Uterus (tissue), 4 donors: ENCODE data around the gene CCZ1B. TPM values are rescaled to one million over a fixed set of nuclear protein-coding genes. Genes with fewer than 3 reads are reported as not detected.
"Not testable (repeated sequence)": the region's sequence is repeated elsewhere in the genome, so short reads cannot be mapped to it uniquely, and the experiment has no call there.

Experiments used
- DNase-seq, 2 donors: peaks; one replicate each; pipeline ENCODE4 v3.0.0-alpha.2; 2019 to 2020
- H3K27ac ChIP-seq, 2 donors: fragments of 200-600 bp; sonication (generic); 1 replicate in 1 of 2; 2 replicates in 1 of 2; pipeline ENCODE4 v1.5.1; 2016 to 2018
- H3K27me3 ChIP-seq, 2 donors: fragments of 200-600 bp; sonication (generic); one replicate each; pipeline ENCODE4 v1.5.1; 2018 to 2019; ENCODE audit warnings: control low read depth in 1 of 2
- H3K36me3 ChIP-seq, 2 donors: fragments of 200-600 bp; sonication (generic); one replicate each; pipeline ENCODE4 v1.5.1; 2019; ENCODE audit warnings: control low read depth in 1 of 2
- H3K4me1 ChIP-seq, 2 donors: fragments of 200-600 bp; sonication (generic); one replicate each; pipeline ENCODE4 v1.5.1; 2018 to 2019; ENCODE audit warnings: control low read depth in 1 of 2
- H3K4me3 ChIP-seq, 2 donors: fragments of 200-600 bp; sonication (generic); 1 replicate in 1 of 2; 2 replicates in 1 of 2; pipeline ENCODE4 v1.5.1; 2018 to 2019; ENCODE audit warnings: mild to moderate bottlenecking in 1 of 2
- H3K9me3 ChIP-seq, 2 donors: fragments of 200-600 bp; sonication (generic); one replicate each; pipeline ENCODE4 v1.5.1; 2019; ENCODE audit warnings: control low read depth in 1 of 2
- POLR2A ChIP-seq, 2 donors: fragments of 450-650 bp; IDR thresholded peaks; one replicate each; pipeline ENCODE4 v1.6.1; 2016; ENCODE audit warnings: antibody characterized with exemption in 2 of 2, mild to moderate bottlenecking in 1 of 2, moderate library complexity in 1 of 2
- intact Hi-C: fragments of 100-400 bp; cut with DNase I; formaldehyde crosslinking; loops from one replicate; pipeline ENCODE4 v1.15.1; 2023; ENCODE audit warnings: low total_unique reads
- total RNA-seq, 4 donors: library from RNA; depleted of rRNA in 3 of 4; stranded (reverse); fragments of >200 nt in 3 of 4; gene quantifications; one replicate each; pipeline versions ENCODE4 v1.1.0 to v1.2.4, GENCODE V29; 2014 to 2023
- TF ChIP-seq, protein P1 (sequence below), 4 experiments: fragments of 200-600 bp in 2 of 4; fragments of 450-650 bp in 2 of 4; sonication (generic) in 2 of 4; IDR thresholded peaks; one replicate each; pipeline ENCODE4 v1.5.1; 2016 to 2019; ENCODE audit warnings: antibody characterized with exemption in 4 of 4, mild to moderate bottlenecking in 2 of 4, moderate library complexity in 1 of 4
- donor health status: DM: yes; HTN: yes; CAD: no.

CCZ1B gene
- total RNA-seq, 4 donors from 2014 or later: 63.5 to 118 (median 89.7) TPM

DNA sequence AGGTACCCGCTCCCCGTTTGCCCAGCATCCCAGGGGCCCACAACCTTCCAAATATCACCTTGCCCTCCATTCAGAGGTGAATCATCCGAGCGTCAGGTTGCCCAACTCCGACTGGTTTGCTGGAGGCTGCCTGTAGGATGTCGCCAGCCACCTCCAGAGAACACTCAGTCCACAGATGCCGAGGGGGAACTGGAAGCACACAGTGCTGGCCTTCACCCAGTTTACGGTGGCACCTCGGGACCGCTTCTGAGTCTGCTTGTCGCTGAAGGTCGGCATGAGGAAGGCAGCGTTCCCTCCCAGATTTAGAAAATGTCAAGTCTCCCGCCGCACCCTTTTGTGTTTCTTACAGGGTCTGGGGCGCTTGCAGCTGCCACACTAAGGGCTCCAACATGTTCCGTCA, 27.6 kb upstream of the CCZ1B start:
- H3K27me3 ChIP-seq, H3K27ac ChIP-seq, H3K4me3 ChIP-seq, H3K9me3 ChIP-seq, H3K4me1 ChIP-seq, intact Hi-C loops, H3K36me3 ChIP-seq, DNase-seq: not testable (repeated sequence)

GRCh38 chr7:6849127-6849526, 23.1 kb upstream of the CCZ1B start:
- H3K27me3 ChIP-seq, H3K36me3 ChIP-seq, H3K9me3 ChIP-seq, H3K4me3 ChIP-seq, intact Hi-C loops, H3K27ac ChIP-seq, DNase-seq, H3K4me1 ChIP-seq: not testable (repeated sequence)

GRCh38 chr7:6847751-6848150, 21.7 kb upstream of the CCZ1B start:
- H3K36me3 ChIP-seq, DNase-seq, H3K27ac ChIP-seq, H3K4me3 ChIP-seq, H3K27me3 ChIP-seq, H3K4me1 ChIP-seq, intact Hi-C loops, H3K9me3 ChIP-seq: not testable (repeated sequence)

DNA sequence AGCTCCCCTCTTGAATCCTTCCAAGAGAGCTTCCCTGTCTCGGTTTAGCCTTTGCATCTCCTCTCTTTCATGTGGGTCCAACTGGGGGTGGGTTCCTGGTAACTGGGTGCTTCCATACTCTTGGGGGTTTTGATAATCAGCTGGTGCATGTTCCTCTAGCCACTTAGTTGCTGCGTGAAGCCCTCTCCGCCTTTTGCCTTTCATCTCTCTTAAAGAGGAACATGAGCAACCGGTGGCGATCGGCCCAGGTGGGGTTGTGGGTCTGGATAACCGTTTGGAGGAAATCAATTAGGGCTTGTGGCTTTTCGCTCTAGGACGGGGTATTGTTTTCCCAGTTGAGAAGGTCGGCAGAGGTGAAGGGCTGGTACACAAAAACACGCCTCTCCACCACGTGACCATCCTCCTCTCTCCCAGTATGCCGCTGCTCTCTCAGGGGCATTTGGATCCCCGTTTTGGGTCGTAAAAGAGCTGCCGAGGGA, 19.9 kb upstream of the CCZ1B start:
- H3K9me3 ChIP-seq, H3K27me3 ChIP-seq, H3K4me1 ChIP-seq, H3K27ac ChIP-seq, H3K4me3 ChIP-seq, DNase-seq, H3K36me3 ChIP-seq, intact Hi-C loops: not testable (repeated sequence)

DNA sequence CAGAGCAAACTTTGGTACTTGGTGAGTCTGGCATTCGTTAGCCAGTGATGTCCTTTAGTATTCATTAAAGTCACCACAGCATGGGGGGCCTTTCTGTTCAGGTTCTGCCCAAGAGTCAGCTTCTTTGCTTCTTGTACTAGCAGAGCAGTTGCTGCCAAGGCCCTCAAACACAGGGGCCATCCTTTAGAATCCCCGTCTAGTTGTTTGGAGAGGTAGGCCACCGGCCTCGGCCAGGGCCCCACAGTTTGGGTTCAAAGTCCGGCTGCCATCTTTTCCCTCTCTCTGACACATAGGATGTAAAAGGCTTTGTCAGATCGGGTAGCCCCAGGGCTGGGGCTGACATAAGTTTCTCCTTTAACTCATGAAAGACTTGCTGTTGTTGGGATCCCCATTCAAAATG, 17.6 kb upstream of the CCZ1B start:
- H3K36me3 ChIP-seq, DNase-seq, H3K27me3 ChIP-seq, H3K4me1 ChIP-seq, H3K27ac ChIP-seq, H3K4me3 ChIP-seq, intact Hi-C loops, H3K9me3 ChIP-seq: not testable (repeated sequence)

- H3K36me3 ChIP-seq, H3K4me1 ChIP-seq, intact Hi-C loops, H3K9me3 ChIP-seq, DNase-seq, H3K4me3 ChIP-seq, H3K27ac ChIP-seq, H3K27me3 ChIP-seq: not testable (repeated sequence)
Observed at GRCh38 chr7:6843092-6843491, 17.0 kb upstream of the CCZ1B start.

GRCh38 chr7:6842278-6842921, 16.3 kb upstream of the CCZ1B start:
- H3K9me3 ChIP-seq, intact Hi-C loops, H3K4me1 ChIP-seq, H3K4me3 ChIP-seq, H3K27ac ChIP-seq, H3K27me3 ChIP-seq, H3K36me3 ChIP-seq, DNase-seq: not testable (repeated sequence)

DNA sequence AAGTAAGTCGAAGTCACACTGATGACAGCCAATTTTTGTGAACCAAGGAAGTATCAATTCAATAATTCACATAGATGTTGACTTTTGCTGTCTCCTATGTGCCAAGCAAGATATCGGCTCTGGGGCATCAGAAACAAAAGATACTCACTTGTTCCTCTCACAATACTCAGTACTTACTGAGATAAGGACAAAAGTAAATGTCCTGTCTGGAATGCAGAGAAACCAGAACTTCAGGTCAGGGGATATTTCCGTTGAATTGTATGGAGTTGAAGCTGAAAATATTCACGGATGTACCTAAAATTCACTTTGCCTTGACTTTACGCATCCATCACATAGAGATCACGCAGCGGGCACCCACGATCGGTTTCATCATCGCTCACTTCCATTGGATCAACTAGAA, 11.0 kb upstream of the CCZ1B start:
- DNase-seq, H3K9me3 ChIP-seq, H3K36me3 ChIP-seq, H3K4me3 ChIP-seq, H3K4me1 ChIP-seq, H3K27ac ChIP-seq, H3K27me3 ChIP-seq, intact Hi-C loops: not testable (repeated sequence)

- H3K4me1 ChIP-seq, intact Hi-C loops, H3K9me3 ChIP-seq, DNase-seq, H3K4me3 ChIP-seq, H3K36me3 ChIP-seq, H3K27ac ChIP-seq, H3K27me3 ChIP-seq: not testable (repeated sequence)
Observed at GRCh38 chr7:6835521-6835920, 9.4 kb upstream of the CCZ1B start.

- DNase-seq: no peak
- TF ChIP-seq POLR2A (IDR thresholded peaks at IDR 0.05): no peak
- TF ChIP-seq, protein P1, sequence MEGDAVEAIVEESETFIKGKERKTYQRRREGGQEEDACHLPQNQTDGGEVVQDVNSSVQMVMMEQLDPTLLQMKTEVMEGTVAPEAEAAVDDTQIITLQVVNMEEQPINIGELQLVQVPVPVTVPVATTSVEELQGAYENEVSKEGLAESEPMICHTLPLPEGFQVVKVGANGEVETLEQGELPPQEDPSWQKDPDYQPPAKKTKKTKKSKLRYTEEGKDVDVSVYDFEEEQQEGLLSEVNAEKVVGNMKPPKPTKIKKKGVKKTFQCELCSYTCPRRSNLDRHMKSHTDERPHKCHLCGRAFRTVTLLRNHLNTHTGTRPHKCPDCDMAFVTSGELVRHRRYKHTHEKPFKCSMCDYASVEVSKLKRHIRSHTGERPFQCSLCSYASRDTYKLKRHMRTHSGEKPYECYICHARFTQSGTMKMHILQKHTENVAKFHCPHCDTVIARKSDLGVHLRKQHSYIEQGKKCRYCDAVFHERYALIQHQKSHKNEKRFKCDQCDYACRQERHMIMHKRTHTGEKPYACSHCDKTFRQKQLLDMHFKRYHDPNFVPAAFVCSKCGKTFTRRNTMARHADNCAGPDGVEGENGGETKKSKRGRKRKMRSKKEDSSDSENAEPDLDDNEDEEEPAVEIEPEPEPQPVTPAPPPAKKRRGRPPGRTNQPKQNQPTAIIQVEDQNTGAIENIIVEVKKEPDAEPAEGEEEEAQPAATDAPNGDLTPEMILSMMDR (IDR thresholded peaks at IDR 0.05): no peak
- Histone ChIP-seq H3K27ac (no peak overlapping the region), H3K9me3 (no peaks in the 10 kb centered on the region), H3K36me3 (no peaks in the 10 kb centered on the region), H3K27me3 (no peaks in the 10 kb centered on the region), H3K4me1 (no peaks in the 10 kb centered on the region), H3K4me3 (no peak overlapping the region)
- intact Hi-C loops: no loop called here
Observed at GRCh38 chr7:6833636-6834035, 7.6 kb upstream of the CCZ1B start.
